Neural progenitor cell (in vitro differentiated cells): Measurements from ENCODE around the gene RSPH6A.

Source experiments
- EZH2 ChIP-seq: fragments of 200-600 bp; sonication (generic); IDR thresholded peaks from 2 replicates; pipeline ENCODE4 v1.6.1; 2017; ENCODE audit warnings: antibody characterized with exemption, mild to moderate bottlenecking, moderate library complexity
- EZH2phosphoT487 ChIP-seq: fragments of 200-600 bp; sonication (generic); IDR thresholded peaks from 2 replicates; pipeline ENCODE4 v1.6.1; 2017; ENCODE audit warnings: antibody characterized with exemption
- TF ChIP-seq, protein P1 (sequence below): fragments of 200-600 bp; sonication (generic); IDR thresholded peaks from 2 replicates; pipeline ENCODE4 v1.5.1; 2017; ENCODE audit warnings: antibody characterized with exemption, mild to moderate bottlenecking

DNA sequence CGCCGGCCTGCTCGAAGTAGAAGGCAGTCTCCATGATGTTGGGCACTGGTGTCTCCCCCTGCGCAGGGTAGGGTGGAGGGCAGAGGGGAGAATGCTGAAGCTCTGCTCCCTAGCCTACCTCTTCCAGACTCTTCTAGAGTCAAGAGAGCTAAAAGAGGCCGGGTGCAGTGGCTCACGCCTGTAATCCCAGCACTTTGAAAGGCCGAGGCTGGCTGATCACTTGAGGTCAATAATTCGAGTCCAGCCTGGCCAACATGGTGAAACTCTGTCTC lies 10.2 kb downstream of the RSPH6A start:
- no peak for TF ChIP-seq EZH2
- TF ChIP-seq, protein P1, sequence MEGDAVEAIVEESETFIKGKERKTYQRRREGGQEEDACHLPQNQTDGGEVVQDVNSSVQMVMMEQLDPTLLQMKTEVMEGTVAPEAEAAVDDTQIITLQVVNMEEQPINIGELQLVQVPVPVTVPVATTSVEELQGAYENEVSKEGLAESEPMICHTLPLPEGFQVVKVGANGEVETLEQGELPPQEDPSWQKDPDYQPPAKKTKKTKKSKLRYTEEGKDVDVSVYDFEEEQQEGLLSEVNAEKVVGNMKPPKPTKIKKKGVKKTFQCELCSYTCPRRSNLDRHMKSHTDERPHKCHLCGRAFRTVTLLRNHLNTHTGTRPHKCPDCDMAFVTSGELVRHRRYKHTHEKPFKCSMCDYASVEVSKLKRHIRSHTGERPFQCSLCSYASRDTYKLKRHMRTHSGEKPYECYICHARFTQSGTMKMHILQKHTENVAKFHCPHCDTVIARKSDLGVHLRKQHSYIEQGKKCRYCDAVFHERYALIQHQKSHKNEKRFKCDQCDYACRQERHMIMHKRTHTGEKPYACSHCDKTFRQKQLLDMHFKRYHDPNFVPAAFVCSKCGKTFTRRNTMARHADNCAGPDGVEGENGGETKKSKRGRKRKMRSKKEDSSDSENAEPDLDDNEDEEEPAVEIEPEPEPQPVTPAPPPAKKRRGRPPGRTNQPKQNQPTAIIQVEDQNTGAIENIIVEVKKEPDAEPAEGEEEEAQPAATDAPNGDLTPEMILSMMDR: no peak
- TF ChIP-seq EZH2phosphoT487: no peak
